Measurements from ENCODE around the gene PRR23B.

PRR23B gene

DNA sequence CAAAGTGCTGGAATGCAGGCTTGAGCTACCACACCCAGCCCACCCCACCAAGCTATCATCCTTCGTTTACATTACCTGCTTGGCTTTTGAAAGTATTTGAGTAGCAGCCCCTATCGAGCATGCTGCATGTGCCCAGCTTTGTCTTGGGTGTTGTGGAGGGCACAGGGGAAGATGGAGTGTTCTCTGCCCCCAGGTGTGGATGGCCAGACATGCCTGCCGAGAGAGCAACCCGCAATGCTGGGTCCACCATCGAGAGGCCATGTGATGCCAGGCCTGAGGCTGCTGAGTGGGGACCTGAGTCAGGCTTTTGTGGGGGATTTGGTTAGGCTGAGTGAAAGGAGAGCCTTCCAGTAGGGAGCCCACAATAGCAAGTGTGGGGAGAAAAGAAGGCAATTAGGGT, 47.8 kb downstream of the PRR23B start:
- DNase-seq: no peak

DNA sequence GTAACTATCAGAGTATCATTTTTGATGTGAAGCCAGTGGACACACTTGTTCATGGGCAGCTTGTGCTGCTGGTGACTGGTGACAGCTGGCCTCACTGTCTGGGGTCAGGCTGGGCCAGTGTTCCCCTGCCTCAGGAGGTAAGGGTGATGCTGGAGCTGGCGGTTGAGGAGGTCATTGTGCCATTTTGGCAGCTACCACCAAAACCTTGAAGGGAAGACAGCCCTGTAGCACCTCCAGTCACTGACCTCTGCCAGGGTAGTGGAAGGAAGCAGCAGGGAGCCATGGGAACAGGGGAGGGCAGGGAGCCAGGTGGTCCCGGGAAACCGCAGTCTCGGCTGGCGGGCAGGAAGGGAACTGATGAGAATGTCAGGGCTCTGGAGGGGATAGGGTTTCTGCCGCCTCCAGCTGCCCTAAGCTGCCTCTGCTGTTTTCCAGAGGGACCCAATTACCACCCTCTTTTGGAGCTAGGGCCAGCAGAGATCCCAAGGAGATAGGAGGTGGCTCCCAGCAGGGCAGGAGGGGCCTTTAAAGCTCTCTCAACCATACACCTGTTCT, 48.9 kb downstream of the PRR23B start:
- no peak for DNase-seq
